ENCODE data around the gene MEGF6. TPM values are rescaled to one million over a fixed set of nuclear protein-coding genes. Genes with fewer than 3 reads are reported as not detected.

Gene MEGF6
- total and polyA plus RNA-seq, 9 of the 15 experiments (the other 6 are each of a cell fraction or from before 2014, with no cell fraction given), result 0.03 to 1.7 (median 0.24) TPM; not detected in 3

DNA sequence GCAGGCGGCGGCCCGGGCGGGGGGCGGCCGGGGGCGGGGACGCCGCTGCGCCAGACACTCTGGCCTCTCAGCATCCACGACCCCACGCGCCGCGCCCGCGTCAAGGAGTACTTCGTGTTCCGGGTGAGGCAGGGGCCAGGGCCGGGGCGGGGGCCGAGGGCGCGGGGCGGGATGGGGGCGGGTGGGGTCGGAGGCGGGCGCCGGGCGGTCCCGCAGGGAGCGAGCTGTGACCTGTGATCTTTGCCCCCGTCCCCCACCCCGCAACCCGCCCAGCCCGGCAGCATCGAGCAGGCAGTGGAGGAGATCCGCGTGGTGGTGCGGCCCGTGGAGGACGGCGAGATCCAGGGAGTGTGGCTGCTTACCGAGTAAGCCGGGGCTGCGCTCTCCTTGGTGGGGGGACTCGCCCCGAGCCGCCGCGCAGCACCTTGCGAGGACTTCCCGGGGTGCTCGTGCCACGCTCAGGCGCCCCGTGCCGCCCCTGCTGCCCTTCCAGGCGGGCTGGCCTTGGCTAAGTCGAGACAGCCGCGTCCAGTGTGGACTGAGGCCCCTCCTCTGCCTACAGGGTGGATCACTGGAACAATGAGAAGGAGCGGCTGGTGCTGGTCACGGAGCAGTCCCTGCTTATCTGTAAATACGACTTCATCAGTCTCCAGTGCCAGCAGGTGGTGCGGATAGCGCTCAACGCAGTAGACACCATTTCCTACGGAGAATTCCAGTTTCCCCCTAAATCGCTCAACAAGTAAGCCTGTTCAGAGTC lies 14.0 kb upstream of the MEGF6 start (continued):
- TF ChIP-seq, protein P1, sequence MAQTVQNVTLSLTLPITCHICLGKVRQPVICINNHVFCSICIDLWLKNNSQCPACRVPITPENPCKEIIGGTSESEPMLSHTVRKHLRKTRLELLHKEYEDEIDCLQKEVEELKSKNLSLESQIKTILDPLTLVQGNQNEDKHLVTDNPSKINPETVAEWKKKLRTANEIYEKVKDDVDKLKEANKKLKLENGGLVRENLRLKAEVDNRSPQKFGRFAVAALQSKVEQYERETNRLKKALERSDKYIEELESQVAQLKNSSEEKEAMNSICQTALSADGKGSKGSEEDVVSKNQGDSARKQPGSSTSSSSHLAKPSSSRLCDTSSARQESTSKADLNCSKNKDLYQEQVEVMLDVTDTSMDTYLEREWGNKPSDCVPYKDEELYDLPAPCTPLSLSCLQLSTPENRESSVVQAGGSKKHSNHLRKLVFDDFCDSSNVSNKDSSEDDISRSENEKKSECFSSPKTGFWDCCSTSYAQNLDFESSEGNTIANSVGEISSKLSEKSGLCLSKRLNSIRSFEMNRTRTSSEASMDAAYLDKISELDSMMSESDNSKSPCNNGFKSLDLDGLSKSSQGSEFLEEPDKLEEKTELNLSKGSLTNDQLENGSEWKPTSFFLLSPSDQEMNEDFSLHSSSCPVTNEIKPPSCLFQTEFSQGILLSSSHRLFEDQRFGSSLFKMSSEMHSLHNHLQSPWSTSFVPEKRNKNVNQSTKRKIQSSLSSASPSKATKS (CRISPR knock-in tag; IDR thresholded peaks at IDR 0.05), result no peak
- TF ChIP-seq CREBBP (IDR thresholded peaks at IDR 0.05; ENCODE audit: low read depth, low read length) (no peak), HDAC1 (IDR thresholded peaks at IDR 0.05) (peak in 1 of 2 experiments; percentile 57; a peak in 1 of 4 replicates), CCAR2 (IDR thresholded peaks at IDR 0.05; ENCODE audit: low read depth, low read length) (no peak), POLR2H (tag; IDR thresholded peaks at IDR 0.05; ENCODE audit: low read depth) (no peak), MIER1 (IDR thresholded peaks at IDR 0.05; ENCODE audit: low read depth) (no peak), ZNF253 (CRISPR knock-in tag; conservative IDR thresholded peaks at IDR 0.05) (no peak), KLF13 (tag; IDR thresholded peaks at IDR 0.05; ENCODE audit: borderline replicate concordance, low read depth) (no peak; the same call in 1 of the 2 replicates), DACH1 (IDR thresholded peaks at IDR 0.05; ENCODE audit: partially characterized antibody) (no peak), XRCC4 (IDR thresholded peaks at IDR 0.05; ENCODE audit: extremely low read depth, insufficient read depth, insufficient read length) (no peak), U2AF2 (optimal IDR thresholded peaks at IDR 0.05; ENCODE audit: low read depth, low read length) (no peak), SP2 (IDR thresholded peaks at IDR 0.05; ENCODE audit: extremely low read depth, low read depth, low read length, poor library complexity, severe bottlenecking) (no peak), NFIC (IDR thresholded peaks at IDR 0.05) (peak; percentile 21; the same call in 1 of the 2 replicates), ZNF583 (CRISPR knock-in tag; IDR thresholded peaks at IDR 0.05) (no peak)
- TF ChIP-seq, protein P2, sequence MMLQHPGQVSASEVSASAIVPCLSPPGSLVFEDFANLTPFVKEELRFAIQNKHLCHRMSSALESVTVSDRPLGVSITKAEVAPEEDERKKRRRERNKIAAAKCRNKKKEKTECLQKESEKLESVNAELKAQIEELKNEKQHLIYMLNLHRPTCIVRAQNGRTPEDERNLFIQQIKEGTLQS (IDR thresholded peaks at IDR 0.05), result no peak
- TF ChIP-seq, protein P2 (CRISPR knock-in tag; conservative IDR thresholded peaks at IDR 0.05), result no peak
- TF ChIP-seq, protein P3, sequence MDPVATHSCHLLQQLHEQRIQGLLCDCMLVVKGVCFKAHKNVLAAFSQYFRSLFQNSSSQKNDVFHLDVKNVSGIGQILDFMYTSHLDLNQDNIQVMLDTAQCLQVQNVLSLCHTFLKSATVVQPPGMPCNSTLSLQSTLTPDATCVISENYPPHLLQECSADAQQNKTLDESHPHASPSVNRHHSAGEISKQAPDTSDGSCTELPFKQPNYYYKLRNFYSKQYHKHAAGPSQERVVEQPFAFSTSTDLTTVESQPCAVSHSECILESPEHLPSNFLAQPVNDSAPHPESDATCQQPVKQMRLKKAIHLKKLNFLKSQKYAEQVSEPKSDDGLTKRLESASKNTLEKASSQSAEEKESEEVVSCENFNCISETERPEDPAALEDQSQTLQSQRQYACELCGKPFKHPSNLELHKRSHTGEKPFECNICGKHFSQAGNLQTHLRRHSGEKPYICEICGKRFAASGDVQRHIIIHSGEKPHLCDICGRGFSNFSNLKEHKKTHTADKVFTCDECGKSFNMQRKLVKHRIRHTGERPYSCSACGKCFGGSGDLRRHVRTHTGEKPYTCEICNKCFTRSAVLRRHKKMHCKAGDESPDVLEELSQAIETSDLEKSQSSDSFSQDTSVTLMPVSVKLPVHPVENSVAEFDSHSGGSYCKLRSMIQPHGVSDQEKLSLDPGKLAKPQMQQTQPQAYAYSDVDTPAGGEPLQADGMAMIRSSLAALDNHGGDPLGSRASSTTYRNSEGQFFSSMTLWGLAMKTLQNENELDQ (CRISPR knock-in tag; IDR thresholded peaks at IDR 0.05; ENCODE audit: borderline replicate concordance), result no peak
- TF ChIP-seq, protein P4, sequence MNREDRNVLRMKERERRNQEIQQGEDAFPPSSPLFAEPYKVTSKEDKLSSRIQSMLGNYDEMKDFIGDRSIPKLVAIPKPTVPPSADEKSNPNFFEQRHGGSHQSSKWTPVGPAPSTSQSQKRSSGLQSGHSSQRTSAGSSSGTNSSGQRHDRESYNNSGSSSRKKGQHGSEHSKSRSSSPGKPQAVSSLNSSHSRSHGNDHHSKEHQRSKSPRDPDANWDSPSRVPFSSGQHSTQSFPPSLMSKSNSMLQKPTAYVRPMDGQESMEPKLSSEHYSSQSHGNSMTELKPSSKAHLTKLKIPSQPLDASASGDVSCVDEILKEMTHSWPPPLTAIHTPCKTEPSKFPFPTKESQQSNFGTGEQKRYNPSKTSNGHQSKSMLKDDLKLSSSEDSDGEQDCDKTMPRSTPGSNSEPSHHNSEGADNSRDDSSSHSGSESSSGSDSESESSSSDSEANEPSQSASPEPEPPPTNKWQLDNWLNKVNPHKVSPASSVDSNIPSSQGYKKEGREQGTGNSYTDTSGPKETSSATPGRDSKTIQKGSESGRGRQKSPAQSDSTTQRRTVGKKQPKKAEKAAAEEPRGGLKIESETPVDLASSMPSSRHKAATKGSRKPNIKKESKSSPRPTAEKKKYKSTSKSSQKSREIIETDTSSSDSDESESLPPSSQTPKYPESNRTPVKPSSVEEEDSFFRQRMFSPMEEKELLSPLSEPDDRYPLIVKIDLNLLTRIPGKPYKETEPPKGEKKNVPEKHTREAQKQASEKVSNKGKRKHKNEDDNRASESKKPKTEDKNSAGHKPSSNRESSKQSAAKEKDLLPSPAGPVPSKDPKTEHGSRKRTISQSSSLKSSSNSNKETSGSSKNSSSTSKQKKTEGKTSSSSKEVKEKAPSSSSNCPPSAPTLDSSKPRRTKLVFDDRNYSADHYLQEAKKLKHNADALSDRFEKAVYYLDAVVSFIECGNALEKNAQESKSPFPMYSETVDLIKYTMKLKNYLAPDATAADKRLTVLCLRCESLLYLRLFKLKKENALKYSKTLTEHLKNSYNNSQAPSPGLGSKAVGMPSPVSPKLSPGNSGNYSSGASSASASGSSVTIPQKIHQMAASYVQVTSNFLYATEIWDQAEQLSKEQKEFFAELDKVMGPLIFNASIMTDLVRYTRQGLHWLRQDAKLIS (CRISPR knock-in tag; IDR thresholded peaks at IDR 0.05), result no peak

Measured in K562 (cell line).